Measurements from ENCODE around the gene POLR2J2.
"Not testable (repeated sequence)": the region's sequence is repeated elsewhere in the genome, so short reads cannot be mapped to it uniquely, and the experiment has no call there.

The POLR2J2 gene

GRCh38 chr7:102671956-102672307 lies 469 bp upstream of the POLR2J2 start:
- DNase-seq (ENCODE audit: low read depth in 3 of 3) = not testable (repeated sequence)

GRCh38 chr7:102667523-102667922 lies 3.9 kb downstream of the POLR2J2 start:
- DNase-seq (ENCODE audit: low read depth in 3 of 3) = not testable (repeated sequence)

GRCh38 chr7:102666850-102667249 lies 4.6 kb downstream of the POLR2J2 start:
- not testable (repeated sequence) for DNase-seq (ENCODE audit: low read depth in 3 of 3)

DNA sequence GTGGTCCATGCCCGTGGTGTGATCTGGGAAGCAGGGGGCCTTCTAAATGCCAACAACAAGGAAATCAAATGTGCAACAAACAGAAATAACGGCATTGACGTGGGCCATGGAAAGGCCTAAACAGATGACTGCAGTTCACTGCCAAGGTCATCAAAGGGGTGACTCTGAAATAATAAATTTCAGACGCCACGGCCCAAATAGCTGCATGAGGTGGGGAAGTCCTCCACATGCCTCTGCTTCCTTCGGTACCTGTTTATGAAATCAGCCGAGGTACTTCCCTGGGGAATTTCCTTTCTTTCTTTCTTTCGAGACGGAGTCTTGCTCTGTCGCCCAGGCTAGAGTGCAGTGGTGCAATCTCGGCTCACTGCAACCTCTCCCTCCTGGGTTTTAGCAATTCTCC lies 6.7 kb downstream of the POLR2J2 start:
- DNase-seq (ENCODE audit: low read depth in 3 of 3) = not testable (repeated sequence)

- DNase-seq (ENCODE audit: low read depth in 3 of 3) = not testable (repeated sequence)
These were observed 21.5 kb downstream of the POLR2J2 start, which contains the start of gene SPDYE2B for GRCh38 chr7:102649924-102650323. Gene SPDYE2B, plus strand, starts transcription at chr7:102650319. Its CDS starts 2,030 bp downstream, at chr7:102652349.

DNA sequence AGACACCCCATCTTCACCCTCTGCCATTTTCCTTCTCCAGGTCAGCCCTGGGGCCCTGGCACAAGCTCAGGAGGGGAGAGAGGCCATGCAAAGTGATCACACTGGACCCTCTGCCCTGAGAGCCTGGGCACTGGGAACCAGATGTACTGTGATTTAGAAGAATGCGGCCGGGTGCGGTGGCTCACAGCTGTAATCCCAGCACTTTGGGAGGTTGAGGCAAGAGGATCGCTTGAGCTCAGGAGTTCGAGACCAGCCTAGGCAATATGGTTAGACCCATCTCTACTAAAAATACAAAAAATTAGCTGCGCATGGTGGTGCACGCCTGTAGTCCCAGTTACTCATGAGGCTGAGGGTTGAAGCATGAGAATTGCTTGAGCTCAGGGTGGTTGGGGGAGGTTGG lies 23.6 kb downstream of the POLR2J2 start:
- not testable (repeated sequence) for DNase-seq (ENCODE audit: low read depth in 3 of 3)

GRCh38 chr7:102643404-102643803 lies 28.1 kb downstream of the POLR2J2 start:
- not testable (repeated sequence) for DNase-seq (ENCODE audit: low read depth in 3 of 3)

- not testable (repeated sequence) for DNase-seq (ENCODE audit: low read depth in 3 of 3)
These were observed 28.8 kb downstream of the POLR2J2 start, which contains the start of gene UPK3BL1 for GRCh38 chr7:102642691-102643090. Gene UPK3BL1, minus strand, starts transcription at chr7:102642791. Its CDS starts 50 bp downstream, at chr7:102642741.

DNA sequence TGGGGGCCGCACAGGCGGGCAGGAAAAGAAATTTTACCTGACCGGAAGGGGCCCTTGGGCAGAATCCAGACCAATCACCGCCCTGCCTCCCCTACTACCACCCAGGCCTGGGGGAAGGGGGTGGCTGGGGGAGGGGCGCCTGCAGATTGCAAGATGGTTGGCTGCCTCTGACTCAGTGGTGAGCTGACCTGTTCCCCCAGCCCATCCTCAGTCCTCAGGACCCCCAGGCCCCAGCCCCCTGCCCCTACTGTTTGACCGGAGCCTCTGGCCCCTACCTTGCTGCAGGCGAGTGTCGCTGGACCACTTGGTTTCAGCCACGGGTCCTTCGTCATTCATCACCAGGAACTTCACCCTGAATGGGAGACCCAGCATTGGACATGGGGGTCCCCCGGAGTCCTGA lies 32.6 kb downstream of the POLR2J2 start:
- DNase-seq (ENCODE audit: low read depth in 3 of 3) = not testable (repeated sequence)

DNA sequence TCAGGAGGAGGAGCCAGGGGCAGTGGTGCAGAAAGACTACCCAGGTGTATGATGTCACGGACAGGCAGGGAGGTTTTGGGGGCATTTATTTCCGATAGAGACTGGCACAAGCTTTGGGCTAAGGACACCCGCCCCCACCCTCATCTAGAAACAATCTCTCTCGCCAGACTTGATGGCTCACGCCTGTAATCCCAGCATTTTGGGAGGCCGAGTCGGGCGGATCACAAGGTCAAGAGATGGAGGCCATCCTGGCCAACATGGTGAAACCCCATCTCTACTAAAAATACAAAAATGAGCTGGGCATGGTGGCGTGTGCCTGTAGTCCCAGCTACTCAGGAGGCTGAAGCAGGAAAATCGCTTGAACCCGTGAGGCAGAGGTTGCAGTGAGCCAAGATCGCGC lies 34.5 kb downstream of the POLR2J2 start:
- DNase-seq (ENCODE audit: low read depth in 3 of 3) = not testable (repeated sequence)

DNA sequence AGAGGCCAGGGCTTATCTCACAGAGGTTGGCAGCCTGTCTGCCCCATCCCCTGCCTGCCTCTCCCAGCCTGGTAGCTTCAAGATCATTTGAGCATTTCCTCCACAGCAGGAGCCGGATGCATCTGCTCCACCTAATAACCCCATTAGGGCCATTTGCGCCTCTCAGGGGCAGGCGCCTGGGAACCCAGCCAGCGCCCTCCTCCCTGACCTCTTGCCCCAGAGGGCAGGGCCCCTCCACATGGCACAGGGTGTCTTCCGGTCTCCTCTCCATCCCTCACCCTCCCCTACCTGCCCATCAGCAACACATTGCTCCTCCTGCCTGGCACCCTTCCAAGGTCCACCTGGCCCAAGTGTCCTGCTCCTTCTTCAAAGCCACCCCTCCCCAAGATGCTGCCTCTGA lies 36.1 kb downstream of the POLR2J2 start:
- DNase-seq (ENCODE audit: low read depth in 3 of 3) = not testable (repeated sequence)

GRCh38 chr7:102634299-102634698 lies 37.2 kb downstream of the POLR2J2 start:
- DNase-seq (ENCODE audit: low read depth in 3 of 3) = not testable (repeated sequence)

GRCh38 chr7:102630622-102631021 lies 40.8 kb downstream of the POLR2J2 start:
- DNase-seq (ENCODE audit: low read depth in 3 of 3) = not testable (repeated sequence)

DNA sequence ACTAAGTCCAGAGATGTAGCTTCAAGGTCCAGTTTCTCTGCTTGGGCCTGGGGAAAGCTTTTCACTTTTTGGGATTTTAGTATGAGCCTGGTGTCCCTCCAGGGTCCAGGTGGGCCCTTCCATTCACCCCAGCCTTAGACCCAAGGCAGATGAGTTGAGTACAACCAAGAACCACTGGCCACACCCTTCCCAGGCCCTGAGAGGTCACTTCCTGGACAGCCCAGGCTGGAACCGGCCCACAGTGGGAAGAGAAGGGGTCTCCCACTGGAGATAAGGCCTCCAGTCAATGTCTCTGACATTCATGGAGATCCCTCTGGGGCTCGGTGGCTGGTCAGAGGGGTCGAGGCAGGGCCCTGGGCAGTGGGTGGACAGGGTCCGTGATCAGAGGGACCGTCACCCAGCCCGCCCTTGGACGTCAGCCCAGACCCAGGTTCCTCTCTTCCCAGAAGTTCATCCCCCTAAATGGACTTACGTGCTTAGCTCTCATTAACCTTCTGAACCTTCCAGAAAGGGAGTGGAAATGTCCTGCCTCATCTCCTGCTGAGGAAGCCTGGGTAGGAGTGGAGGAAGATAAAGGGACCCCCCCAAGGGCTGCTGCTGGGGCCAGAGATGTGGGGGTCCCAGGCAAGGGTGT lies 44.1 kb downstream of the POLR2J2 start:
- not testable (repeated sequence) for DNase-seq (ENCODE audit: low read depth in 3 of 3)

DNA sequence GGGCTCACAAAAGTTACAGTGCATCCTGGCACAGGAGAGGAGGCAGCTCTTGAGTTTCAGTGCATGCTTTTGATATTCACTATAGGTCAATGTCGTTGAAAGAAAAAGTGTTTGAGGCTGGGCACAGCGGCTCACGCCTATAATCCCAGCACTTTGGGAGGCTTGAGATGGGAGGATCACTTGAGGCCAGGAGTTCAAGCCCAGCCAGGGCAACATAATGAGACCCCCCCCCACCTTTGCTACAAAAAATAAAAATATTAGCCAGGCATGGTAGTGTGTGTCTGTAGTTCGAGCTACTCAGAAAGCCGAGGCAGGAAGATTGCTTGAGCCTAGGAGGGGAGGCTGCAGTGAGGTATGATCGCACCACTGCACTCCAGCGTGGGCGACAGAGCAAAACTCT lies 53.3 kb downstream of the POLR2J2 start:
- not testable (repeated sequence) for DNase-seq (ENCODE audit: low read depth in 3 of 3)

DNA sequence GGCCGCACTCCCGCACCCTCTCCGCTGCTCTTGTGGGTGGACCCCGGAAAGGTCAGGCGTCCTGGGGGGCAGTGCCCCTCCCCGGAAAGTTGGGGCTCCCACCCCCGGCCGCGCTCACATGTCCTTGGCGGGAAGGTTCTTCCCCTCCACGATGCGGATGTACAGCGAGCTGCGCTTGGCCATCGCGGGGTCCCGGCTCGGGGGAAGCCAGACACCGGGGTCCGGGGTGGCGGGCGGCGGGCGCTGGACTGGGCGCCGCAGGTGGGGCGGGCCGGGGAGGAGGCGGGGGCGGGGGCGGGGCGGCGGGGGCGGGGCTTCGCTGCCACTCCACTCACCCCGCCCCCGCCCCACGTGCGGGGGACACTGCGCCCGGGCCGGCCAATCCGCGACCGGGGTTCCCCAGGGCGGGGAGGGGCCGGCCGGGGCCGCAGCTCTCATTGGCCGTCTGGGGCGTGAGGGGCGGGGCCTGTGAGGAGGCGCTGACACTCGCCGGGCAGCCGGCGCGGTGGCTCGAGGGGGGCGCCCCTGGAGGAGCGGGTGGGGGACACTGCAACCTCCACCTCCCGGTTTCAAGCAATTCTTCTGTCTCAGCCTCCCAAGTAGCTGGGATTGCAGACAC lies 54.8 kb downstream of the POLR2J2 start, which contains the start of gene RASA4:
TSS of gene RASA4 (minus strand) at position 250 of the 619 bp plus-strand sequence. CDS start at position 183, 67 bp downstream.
- DNase-seq (ENCODE audit: low read depth in 3 of 3) = not testable (repeated sequence)

Measured in stimulated activated CD4-positive, alpha-beta T cell treated with anti-CD3 and anti-CD28 coated beads, TNF-alpha, amount 100 ng/mL, for 48 hours (primary cell).